SIG-M5 treated with dmso at 0.1 percent for 504 hours (cell line): ENCODE data around the gene PADI3.
"Not testable (repeated sequence)": the region's sequence is repeated elsewhere in the genome, so short reads cannot be mapped to it uniquely, and the experiment has no call there.

Source experiments
- DNase-seq: peaks from one replicate; lab custom pipeline; 2025; ENCODE audit not compliant: unreplicated experiment; lab: John Stamatoyannopoulos, UW

Gene PADI3

DNA sequence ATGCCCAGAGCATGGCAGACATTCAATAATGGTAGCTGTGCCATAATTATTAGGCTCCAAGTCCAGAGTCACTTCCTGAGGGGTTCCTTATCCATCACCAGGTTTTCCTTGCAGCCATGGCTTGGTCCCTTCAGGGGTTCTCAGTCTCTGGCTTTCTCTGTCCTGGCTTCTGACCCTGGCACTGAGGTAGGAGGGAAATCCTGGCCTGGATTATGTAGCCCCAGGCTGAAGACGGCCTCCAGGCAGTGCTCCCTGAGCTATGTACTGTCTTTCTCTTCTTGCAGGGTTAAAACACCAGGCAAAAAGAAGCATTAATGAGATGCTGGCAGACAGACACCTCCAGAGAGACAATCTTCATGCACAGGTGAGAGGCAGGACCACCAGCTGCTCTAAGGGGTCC is 9.5 kb upstream of the PADI3 start:
- peak; percentile 74 for DNase-seq

DNA sequence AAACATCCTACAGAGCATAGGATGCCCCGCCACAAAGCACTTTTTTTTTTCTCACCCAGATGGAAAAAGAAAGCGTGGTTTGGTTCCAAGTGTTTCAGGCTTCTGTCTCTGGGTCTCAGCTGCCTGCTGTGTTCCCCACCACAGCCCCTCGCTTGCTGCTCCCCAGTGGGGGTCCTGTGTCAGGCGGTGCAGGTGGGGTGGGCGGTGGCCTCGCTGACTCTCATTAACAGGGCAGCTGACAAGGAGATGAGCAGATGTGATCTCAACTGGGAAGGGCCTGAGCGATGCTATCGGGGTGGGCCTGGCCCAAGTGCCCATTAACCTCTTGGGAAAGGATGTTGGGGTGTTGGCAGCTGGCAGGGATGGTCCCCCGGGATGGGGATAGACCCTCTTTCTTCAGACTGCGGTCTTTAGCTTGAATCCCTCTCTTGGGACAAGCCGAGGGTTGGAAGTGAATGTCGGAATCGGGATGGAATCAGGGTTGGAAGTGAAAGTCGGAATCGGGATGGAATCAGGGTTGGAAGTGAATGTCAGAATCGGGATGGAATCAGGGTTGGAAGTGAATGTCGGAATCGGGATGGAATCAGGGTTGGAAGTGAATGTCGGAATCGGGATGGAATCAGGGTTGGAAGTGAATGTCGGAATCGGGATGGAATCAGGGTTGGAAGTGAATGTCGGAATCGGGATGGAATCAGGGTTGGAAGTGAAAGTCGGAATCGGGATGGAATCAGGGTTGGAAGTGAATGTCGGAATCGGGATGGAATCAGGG is 7.7 kb upstream of the PADI3 start:
- DNase-seq, result not testable (repeated sequence)

DNA sequence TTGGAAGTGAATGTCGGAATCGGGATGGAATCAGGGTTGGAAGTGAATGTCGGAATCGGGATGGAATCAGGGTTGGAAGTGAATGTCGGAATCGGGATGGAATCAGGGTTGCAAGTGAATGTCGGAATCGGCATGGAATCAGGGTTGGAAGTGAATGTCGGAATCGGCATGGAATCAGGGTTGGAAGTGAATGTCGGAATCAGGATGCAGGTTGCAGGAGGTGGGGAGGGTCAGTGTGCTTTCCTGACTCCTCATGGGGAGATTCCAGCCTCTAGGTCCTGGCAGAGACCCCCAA is 7.2 kb upstream of the PADI3 start:
- DNase-seq, result not testable (repeated sequence)

- DNase-seq, result no peak
Measured at GRCh38 chr1:17243274-17243673, 5.6 kb upstream of the PADI3 start.

GRCh38 chr1:17244821-17245740 is 3.8 kb upstream of the PADI3 start:
- DNase-seq, result no peak

- DNase-seq, result no peak
Measured at GRCh38 chr1:17245816-17246325, 3.0 kb upstream of the PADI3 start.

DNA sequence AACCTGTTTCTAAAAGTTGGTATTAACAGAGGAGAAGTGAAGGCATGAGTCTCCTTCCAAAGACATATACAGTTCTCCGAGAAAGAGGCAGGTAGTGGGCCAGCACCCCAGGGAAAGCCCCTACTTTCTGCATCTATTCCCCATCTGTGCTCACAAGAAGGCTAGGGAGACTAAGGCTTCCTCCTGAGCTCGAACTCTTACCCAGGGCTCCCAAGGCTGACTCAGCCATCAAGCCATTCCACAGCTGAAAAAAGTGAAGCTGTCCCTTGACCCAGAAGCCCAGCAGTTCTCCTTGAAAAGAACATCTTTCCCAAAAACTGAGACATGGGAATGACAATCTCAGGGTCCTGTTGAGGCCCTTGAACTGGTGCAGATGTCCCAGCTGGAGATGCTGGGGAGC is 1.9 kb upstream of the PADI3 start:
- no peak for DNase-seq

DNA sequence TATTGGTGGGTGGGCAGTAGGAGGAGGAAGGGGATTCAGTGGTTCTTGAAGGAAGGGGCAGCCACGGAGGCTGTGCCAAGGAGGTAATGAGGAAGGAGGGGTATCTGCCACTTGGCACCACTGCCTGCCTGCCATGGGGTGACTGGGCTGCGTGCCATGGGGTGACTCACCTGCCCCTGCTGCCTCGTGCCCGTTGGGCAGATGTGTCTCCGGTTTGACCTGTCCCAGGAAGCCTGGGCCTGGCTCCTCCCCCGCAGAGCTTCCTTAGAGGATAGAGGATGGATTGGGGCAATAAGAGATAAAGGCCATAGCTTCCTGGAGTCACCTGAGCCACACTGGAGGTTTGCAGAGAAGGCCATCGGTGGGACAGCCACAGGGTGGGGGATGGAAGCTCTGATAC is 1.7 kb downstream of the PADI3 start:
- no peak for DNase-seq

GRCh38 chr1:17251246-17251645 is 2.3 kb downstream of the PADI3 start:
- DNase-seq, result no peak

DNA sequence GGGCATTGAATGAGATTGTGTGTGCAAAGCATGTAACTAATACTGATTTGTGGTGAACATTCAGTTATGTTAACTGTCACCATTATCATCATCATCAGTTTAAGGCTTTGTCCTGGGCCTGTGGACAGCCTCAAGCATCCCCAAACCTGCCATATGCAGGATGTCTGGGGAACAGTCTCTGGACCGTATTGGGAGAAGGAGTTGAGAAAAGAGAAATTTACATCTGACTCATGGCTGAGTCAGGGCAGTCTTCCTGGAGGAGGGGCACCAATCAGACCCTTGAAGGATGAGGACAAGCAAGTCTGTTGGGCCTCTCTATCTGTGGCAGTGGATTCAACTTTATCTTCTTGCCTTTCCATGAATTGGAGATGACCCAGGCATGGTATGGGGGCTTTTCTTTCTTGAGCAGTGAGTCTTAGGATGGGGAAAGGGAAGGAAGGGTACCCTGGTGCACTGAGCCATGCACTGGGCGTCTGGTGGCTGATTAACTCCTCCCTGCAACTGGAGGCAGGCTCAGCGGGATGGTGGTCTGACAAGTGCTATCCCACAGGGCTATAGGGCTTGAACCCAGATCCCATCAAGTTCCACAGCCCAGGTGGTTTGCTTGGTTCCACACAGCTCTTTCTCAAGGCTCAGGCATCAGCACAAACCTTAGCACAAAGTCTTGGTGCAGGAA is 2.9 kb downstream of the PADI3 start:
- no peak for DNase-seq

DNA sequence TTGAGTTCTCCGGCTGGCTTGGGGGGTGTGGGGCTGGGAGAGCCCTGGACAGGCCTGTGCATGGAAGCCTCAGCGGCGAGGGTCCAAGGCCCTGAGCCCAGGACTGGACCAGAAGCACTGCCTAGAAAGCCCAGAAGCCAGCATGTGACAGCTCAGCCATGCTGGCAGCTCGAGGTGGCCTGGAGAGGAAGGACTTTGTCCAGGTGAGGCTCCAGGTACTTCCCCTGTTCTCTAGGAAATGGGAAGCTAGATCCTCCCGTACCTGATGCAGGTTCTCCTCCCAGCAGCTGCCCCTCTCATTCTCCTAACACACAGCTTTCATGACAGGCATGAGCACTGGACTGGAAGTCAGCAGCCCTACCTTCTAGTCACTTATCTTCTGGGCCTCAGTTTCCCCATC is 6.4 kb downstream of the PADI3 start:
- DNase-seq, result no peak

DNA sequence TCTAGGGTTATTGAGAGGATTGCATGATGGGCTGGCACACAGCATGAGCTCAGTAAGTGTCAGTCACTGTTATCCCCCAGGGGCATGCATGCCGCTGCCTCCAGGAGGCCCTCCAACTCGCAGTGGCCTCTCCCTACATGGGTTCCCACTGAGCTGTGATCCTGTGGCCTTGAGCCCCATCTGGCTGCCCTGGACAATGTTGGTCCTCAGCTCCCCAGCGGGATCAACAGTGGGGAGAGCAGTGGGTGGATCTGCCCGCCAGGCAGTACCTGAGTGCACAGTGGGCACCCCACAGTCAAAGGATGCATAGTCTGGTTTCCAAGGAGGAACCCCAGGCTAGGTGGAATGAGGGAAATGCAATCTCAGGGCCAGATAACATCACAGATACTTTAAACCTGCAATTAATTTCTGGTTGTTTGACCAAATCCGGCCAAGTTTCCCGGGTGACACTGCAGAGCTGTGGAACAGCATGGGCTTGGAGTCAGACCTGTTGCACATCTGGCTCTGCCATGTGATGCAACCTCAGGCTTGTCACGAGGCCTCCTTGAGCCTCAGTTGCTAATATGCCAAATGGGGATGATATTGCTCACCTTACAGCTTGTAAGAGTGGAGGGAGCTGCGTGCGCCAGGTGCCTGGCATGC is 9.3 kb downstream of the PADI3 start:
- DNase-seq, result no peak

- DNase-seq, result no peak
Measured at GRCh38 chr1:17258758-17259130, 9.8 kb downstream of the PADI3 start.

- DNase-seq, result no peak
Measured at GRCh38 chr1:17259233-17259873, 10.5 kb downstream of the PADI3 start.

DNA sequence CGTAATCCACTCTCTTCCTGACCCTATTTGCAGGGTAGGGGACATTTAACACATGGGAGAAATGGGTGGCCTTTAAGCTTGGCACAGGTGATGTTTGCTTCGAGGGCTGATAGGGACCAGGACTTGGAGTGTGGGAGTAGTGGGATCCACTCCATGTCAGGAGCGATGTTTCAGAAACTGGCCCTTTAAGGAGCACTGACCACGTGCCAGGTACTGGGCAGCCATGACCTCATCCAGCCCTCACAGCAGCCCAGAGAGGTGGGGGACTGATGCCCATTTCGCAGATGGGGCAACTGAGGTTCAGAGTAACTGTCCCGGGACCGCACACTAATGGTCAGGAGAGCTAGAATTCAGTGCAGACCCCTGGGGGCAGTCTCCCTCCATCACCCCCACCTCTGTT is 11.4 kb downstream of the PADI3 start:
- DNase-seq, result no peak

DNA sequence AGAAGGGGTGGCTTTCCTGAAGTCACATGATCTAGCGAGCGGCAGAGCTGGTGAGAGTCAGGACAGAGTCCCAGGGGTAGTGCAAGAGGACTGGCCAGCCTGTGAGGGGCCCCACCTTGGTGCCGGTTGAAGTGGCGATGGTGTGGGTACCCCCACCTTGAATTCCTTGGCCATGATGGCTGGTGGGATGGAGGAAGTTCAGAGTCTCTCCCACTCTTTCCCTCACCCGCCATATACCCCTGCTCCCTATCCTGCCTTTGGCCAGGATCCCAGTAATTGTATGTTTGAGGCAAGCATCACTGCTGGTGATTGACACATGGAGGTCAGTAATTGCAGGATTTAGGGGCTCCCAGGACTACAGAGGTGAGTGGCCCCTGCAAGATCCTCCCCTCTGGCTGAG is 11.8 kb downstream of the PADI3 start:
- DNase-seq, result no peak

GRCh38 chr1:17263936-17264335 is 15.0 kb downstream of the PADI3 start:
- no peak for DNase-seq

- no peak for DNase-seq
Measured at GRCh38 chr1:17264470-17264869, 15.6 kb downstream of the PADI3 start.

- DNase-seq, result no peak
Measured at GRCh38 chr1:17265162-17265561, 16.3 kb downstream of the PADI3 start.

GRCh38 chr1:17265950-17266349 is 17.1 kb downstream of the PADI3 start:
- DNase-seq, result no peak
